Measurements from ENCODE around the gene PARD3B.
"Not testable (repeated sequence)": the region's sequence is repeated elsewhere in the genome, so short reads cannot be mapped to it uniquely, and the experiment has no call there.

GRCh38 chr2:204559358-204559757 lies 14.1 kb downstream of the PARD3B start:
- TF ChIP-seq POLR2A, CTCF, POLR2AphosphoS5 (IDR thresholded peaks at IDR 0.05): not testable (repeated sequence)

Measured in stomach (tissue), 4 donors.